Cortex of kidney (tissue), 1 donor: ENCODE results near the gene ITIH6.
"Not testable (repeated sequence)": the region's sequence is repeated elsewhere in the genome, so short reads cannot be mapped to it uniquely, and the experiment has no call there.

Experiments
- DNase-seq: peaks from one replicate; lab custom pipeline; 2025; lab: John Stamatoyannopoulos, UW

ITIH6 gene

DNA sequence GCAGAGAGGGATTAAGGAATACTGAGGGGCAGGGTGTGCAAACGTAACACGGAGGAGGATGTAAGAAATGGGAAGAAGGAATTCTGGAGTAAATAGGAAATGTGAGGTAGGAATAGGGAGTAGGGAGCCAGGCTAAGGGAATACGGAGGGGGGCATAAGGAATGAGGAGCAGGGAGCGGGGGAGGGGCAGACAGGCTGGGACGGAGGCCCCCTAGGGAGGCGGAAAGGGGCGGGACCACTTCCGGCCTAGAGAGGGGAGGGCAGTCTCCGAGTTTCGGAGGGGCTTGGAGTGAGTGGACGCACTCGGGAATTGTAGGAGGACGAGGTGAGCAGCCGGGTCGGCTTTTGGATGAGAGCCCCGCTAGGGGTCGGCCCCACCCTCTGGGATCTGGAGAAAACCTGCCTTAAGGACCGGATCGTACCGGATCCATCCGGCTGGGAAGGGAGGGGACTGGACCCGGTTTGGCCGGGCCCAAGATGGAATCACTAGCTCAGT lies 10.1 kb upstream of the ITIH6 start:
- DNase-seq = peak; percentile 12

- peak; percentile 1 for DNase-seq
Observed at GRCh38 chrX:54807524-54808108, 9.6 kb upstream of the ITIH6 start, which contains the start of gene MAGED2. TSS of gene MAGED2 (plus strand) at chrX:54807745. CDS start at chrX:54809332, 1,587 bp downstream.

DNA sequence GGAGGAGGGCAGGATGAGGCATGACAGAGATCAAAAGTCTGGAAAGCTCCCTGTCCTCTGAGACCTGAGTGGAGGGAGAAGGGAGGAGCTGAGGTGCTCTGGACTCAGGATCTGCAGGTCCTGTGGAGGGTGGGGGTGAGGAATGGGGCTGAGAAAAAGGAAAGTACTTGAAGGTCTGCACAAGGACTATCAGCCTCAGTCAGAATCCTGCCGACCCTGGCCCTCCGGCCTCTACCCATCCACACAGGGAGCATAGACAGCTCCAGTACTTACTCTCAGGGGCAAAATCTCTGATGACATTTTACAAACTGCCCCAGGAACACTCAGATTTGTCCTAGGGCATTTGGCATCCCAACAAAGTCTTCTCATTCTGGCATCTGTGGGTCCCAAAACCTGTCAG lies 991 bp upstream of the ITIH6 start:
- no peak for DNase-seq

DNA sequence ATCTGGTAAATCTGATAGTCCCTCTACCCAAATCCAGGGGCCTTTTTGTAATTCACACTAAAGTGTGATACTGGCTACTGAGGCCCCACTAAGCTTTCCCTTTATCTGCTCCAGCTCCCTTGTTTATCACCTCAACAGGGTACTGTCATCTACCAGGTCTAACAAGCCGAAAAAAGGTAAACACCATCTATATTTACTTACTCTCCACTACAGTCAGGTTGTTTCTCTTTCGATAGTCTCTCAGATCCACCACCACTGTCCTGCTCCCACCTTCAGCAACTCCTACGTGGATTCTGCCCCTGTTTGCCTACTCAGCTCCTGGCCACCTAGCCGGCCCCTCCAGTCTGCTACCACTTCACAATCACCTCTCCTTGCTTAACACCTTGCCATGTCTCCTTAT lies 3.3 kb downstream of the ITIH6 start:
- DNase-seq = no peak

DNA sequence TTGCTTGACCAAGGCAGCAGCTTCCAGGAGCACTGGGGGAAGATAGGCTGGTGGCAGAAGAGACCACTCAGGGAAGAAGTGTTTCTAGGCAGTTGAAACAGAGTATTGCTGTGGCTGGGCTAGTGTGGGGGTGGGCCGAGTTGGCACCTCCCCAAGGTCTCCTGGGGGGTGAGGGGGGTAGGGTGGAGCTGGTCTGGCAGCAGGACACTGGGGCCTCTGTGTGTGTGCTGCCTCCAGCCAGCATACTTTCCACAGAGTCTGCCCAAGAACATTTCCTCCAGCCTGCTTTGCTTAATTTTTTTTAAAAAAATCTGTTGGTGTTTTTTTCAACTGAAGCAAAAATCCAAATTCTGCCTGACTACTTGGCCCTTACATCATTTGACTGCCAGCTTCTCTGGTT lies 4.0 kb downstream of the ITIH6 start:
- no peak for DNase-seq

GRCh38 chrX:54789405-54789804 lies 8.7 kb downstream of the ITIH6 start:
- not testable (repeated sequence) for DNase-seq

DNA sequence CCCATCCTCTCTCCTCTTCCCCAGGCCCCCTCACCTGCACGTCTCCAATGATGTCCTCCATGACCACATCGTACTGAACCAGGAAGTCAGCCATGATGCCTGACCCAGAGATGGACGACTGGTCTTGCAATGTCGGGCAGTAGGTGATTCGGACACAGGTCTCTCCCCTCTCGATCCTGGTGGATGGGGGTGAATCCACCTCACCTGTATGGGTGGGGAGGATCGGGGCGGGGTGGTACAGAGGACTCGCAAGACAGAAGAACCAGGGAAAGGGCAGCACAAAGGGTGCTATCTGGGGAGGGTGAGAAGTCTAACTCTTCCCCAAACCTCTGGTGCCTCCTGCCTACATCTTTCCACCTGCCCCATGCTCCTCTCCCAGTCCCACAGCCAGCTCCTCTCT lies 9.6 kb downstream of the ITIH6 start:
- DNase-seq = no peak

DNA sequence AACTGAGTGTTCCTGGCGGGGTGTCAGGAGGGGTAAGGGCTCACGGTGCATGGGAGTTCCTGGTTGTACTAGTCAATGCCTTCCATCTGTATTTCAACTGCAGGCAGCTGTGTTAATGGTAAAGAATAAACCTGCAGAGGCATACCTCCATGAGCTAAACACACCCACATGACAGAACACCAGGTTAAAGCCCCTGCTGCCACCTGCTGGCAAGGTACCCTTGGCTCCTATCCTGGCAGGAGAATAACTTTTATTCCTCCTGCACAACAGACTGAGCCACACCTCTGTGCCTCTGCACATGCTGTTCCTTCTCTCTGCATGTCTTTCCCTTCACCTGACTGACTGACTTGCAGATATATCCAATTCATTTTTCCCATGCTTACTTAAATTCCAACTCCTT lies 11.1 kb downstream of the ITIH6 start:
- no peak for DNase-seq

- DNase-seq = no peak
Observed at GRCh38 chrX:54785901-54786300, 12.2 kb downstream of the ITIH6 start.

GRCh38 chrX:54776987-54777672 lies 20.9 kb downstream of the ITIH6 start:
- DNase-seq = no peak

DNA sequence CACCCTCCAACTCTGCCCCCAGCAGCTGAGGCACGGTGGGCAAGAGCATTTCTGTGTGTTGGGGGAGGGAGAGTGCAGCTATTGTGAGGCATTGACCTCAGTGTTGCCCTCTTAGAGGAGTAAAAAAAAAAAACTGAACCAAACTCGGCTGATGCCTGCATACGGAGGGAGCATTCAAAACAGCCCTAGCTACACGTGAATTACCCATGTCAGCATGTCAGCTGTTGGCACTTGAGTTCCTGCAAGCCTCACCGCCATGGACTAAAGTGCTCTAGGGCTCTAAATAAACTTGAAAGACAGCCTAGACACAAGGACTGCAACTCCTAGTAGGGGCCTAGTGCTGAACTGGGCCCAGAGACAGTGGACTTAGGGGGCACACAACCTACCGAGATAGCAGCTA lies 22.0 kb downstream of the ITIH6 start:
- no peak for DNase-seq

GRCh38 chrX:54774391-54775094 lies 23.5 kb downstream of the ITIH6 start:
- DNase-seq = not testable (repeated sequence)

DNA sequence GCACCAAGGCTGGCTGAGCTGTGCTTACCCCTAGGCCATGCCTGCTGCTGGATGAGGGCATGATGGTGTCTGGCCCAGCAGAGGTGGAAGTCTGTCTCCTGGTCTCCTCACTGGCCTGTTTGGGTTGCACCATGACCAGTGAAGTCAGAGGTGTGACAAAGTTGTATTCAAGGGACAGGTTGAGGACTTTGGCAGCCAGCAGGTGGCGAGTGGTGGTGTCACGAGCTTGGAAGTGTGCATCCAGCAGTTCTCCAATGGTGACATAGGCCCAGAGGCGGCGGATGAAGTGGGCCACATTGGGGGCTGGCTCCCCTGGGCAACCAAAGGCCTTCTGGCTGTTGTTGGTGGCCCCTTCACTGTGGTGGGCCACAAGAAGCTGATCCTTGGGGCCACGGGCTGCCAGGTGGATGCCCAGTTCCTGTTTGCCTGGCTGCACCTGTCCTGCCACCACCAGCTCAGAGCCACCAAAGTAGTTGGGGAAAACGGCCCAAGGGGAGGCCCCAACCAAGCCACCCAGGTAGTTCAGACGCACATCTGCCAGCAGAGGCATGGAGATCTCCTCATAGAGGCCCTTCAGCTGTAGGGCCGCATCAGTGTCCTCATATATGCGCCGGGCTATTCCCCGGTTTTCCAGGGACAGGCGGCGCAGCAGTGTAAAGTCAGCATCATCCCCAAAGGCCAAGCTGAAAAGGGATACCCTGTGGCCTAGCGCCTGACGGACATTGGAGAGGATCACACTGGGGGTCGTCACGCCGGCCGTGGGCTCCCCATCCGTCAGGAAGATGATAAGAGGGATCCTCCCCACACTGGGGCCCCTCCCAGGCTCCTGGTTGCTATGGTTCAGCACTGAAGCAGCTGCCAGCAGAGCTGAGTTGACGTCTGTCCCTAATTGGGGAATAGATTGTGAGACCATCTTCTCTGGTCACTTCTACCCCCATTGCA lies 39.7 kb downstream of the ITIH6 start:
- DNase-seq = no peak

- no peak for DNase-seq
Observed at GRCh38 chrX:54754854-54755253, 43.2 kb downstream of the ITIH6 start.

DNA sequence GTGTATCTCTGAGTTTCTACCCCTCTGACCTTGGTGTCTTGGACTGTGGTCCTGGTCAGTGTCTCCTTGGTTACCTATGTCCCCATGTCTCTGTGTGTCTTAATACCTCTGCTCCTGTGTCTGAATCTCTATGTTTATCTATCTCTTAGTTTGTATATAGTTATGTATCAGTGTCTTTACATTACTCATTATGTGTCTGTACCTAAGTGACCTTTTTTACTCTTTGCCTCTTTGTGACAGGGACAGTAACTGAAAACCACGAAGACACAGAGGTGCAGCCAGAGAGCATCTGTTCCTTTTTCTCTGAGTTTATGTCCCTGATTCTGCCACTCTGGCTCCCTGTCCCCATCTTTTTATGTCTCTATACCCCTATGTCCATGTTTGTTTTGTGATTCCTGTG lies 49.4 kb downstream of the ITIH6 start:
- DNase-seq = no peak

- no peak for DNase-seq
Observed at GRCh38 chrX:54747733-54748393, 50.2 kb downstream of the ITIH6 start.

DNA sequence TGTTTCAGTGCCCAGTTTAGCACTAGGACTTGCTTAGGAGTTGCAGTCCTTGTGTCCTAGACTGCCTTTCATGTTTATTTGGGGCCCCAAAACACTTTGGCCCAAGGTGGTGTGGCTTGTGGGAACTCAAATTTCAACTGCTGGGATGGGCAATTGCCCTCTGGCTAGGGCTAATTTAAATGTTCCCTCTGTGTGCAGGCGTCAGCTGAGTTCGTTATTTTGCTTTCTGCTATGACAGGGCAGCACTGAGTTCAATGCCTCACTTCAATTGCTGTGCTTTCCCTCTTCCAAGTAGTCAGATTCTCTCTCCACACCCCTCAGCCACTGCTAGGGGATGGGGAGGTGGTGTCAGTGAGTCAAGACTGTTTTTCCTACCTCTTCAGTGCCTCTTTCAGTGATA lies 51.1 kb downstream of the ITIH6 start:
- DNase-seq = no peak

GRCh38 chrX:54745676-54746075 lies 52.4 kb downstream of the ITIH6 start:
- no peak for DNase-seq

- not testable (repeated sequence) for DNase-seq
Observed at GRCh38 chrX:54738567-54738966, 59.5 kb downstream of the ITIH6 start.

- not testable (repeated sequence) for DNase-seq
Observed at GRCh38 chrX:54736298-54736942, 61.6 kb downstream of the ITIH6 start.

GRCh38 chrX:54721424-54721823 lies 76.6 kb downstream of the ITIH6 start:
- no peak for DNase-seq
